Skeletal muscle satellite cell (primary cell): ENCODE data around the gene FSCN2.

Source experiments
- H3K27me3 ChIP-seq: 2 replicates; pipeline ENCODE4 v1.7.0; 2013; ENCODE audit warnings: low read length; ENCODE audit not compliant: control insufficient read depth, insufficient read depth
- H3K36me3 ChIP-seq: 2 replicates; pipeline ENCODE4 v1.7.0; 2013; ENCODE audit warnings: mild to moderate bottlenecking, control low read depth, low read length; ENCODE audit not compliant: insufficient read depth
- H3K4me1 ChIP-seq: 2 replicates; pipeline ENCODE4 v1.7.0; 2013; ENCODE audit warnings: low read length; ENCODE audit not compliant: control insufficient read depth, insufficient read depth
- H3K4me2 ChIP-seq: 2 replicates; pipeline ENCODE4 v1.7.0; 2013; ENCODE audit warnings: mild to moderate bottlenecking, low read length
- H3K4me3 ChIP-seq: 2 replicates; pipeline ENCODE4 v1.7.0; 2013; ENCODE audit warnings: low read length
- H3K9ac ChIP-seq: 2 replicates; pipeline ENCODE4 v1.7.0; 2013; ENCODE audit warnings: mild to moderate bottlenecking, low read depth, low read length, moderate library complexity
- H3K9me3 ChIP-seq: replicated peaks from 2 replicates; pipeline ENCODE4 v1.7.0; 2013; ENCODE audit warnings: mild to moderate bottlenecking, control low read depth, low read length

Gene FSCN2

GRCh38 chr17:81535007-81535328, 6.8 kb downstream of the FSCN2 start:
- Histone ChIP-seq H3K36me3 (peaks cover 6% of the 10 kb centered on the region), H3K27me3 (peaks cover 17% of the 10 kb centered on the region), H3K4me2 (no peak overlapping the region), H3K4me3 (no peak overlapping the region), H3K9me3 (no peaks in the 10 kb centered on the region), H3K4me1 (peaks cover 5% of the 10 kb centered on the region), H3K9ac (no peak overlapping the region)

- Histone ChIP-seq H3K36me3 (peaks cover 12% of the 10 kb centered on the region), H3K27me3 (peaks cover 17% of the 10 kb centered on the region), H3K4me1 (peaks cover 5% of the 10 kb centered on the region), H3K9ac (no peak overlapping the region), H3K4me3 (no peak overlapping the region), H3K4me2 (no peak overlapping the region), H3K9me3 (no peaks in the 10 kb centered on the region)
These were observed 7.5 kb downstream of the FSCN2 start for GRCh38 chr17:81535480-81536298.

GRCh38 chr17:81536299-81537290, 8.4 kb downstream of the FSCN2 start:
- Histone ChIP-seq H3K36me3 (peaks cover 16% of the 10 kb centered on the region), H3K4me3 (no peak overlapping the region), H3K9me3 (no peaks in the 10 kb centered on the region), H3K27me3 (peaks cover 17% of the 10 kb centered on the region), H3K4me1 (peaks cover 5% of the 10 kb centered on the region), H3K9ac (no peak overlapping the region), H3K4me2 (no peak overlapping the region)

GRCh38 chr17:81537343-81537855, 9.2 kb downstream of the FSCN2 start:
- H3K36me3 ChIP-seq = peaks cover 18% of the 10 kb centered on the region
- peaks cover 5% of the 10 kb centered on the region for H3K4me1 ChIP-seq
- H3K9ac ChIP-seq = no peak overlapping the region
- H3K4me2 ChIP-seq = no peak overlapping the region
- H3K9me3 ChIP-seq = no peaks in the 10 kb centered on the region
- peaks cover 17% of the 10 kb centered on the region for H3K27me3 ChIP-seq
- no peak overlapping the region for H3K4me3 ChIP-seq

- H3K4me3 ChIP-seq = no peak overlapping the region
- no peak overlapping the region for H3K4me2 ChIP-seq
- peaks cover 5% of the 10 kb centered on the region for H3K4me1 ChIP-seq
- H3K27me3 ChIP-seq = peaks cover 17% of the 10 kb centered on the region
- H3K9me3 ChIP-seq = no peaks in the 10 kb centered on the region
- no peak overlapping the region for H3K9ac ChIP-seq
- peaks cover 24% of the 10 kb centered on the region for H3K36me3 ChIP-seq
These were observed 9.8 kb downstream of the FSCN2 start for GRCh38 chr17:81537856-81538555.

- peaks cover 3% of the 10 kb centered on the region for H3K4me1 ChIP-seq
- no peaks in the 10 kb centered on the region for H3K9me3 ChIP-seq
- no peak overlapping the region for H3K4me3 ChIP-seq
- peaks cover 17% of the 10 kb centered on the region for H3K27me3 ChIP-seq
- H3K9ac ChIP-seq = no peak overlapping the region
- no peak overlapping the region for H3K4me2 ChIP-seq
- H3K36me3 ChIP-seq = peaks cover 32% of the 10 kb centered on the region
These were observed 10.7 kb downstream of the FSCN2 start for GRCh38 chr17:81538651-81539570.

- H3K4me2 ChIP-seq = no peak overlapping the region
- no peak overlapping the region for H3K4me3 ChIP-seq
- H3K36me3 ChIP-seq = peaks cover 38% of the 10 kb centered on the region
- H3K9ac ChIP-seq = no peak overlapping the region
- H3K9me3 ChIP-seq = no peaks in the 10 kb centered on the region
- peaks cover 17% of the 10 kb centered on the region for H3K27me3 ChIP-seq
- H3K4me1 ChIP-seq = no peaks in the 10 kb centered on the region
These were observed 11.4 kb downstream of the FSCN2 start for GRCh38 chr17:81539571-81539900.

- Histone ChIP-seq H3K4me3 (no peak overlapping the region), H3K4me1 (no peaks in the 10 kb centered on the region), H3K9ac (no peak overlapping the region), H3K4me2 (no peak overlapping the region), H3K27me3 (peaks cover 17% of the 10 kb centered on the region), H3K9me3 (no peaks in the 10 kb centered on the region), H3K36me3 (peaks cover 42% of the 10 kb centered on the region)
These were observed 11.9 kb downstream of the FSCN2 start for GRCh38 chr17:81539961-81540675.

GRCh38 chr17:81540676-81541027, 12.5 kb downstream of the FSCN2 start:
- Histone ChIP-seq H3K4me3 (no peak overlapping the region), H3K4me1 (no peaks in the 10 kb centered on the region), H3K36me3 (peaks cover 47% of the 10 kb centered on the region), H3K9ac (no peak overlapping the region), H3K27me3 (peaks cover 17% of the 10 kb centered on the region), H3K9me3 (no peaks in the 10 kb centered on the region), H3K4me2 (no peak overlapping the region)

- Histone ChIP-seq H3K9ac (no peak overlapping the region), H3K4me3 (no peak overlapping the region), H3K36me3 (peaks cover 52% of the 10 kb centered on the region), H3K9me3 (no peaks in the 10 kb centered on the region), H3K27me3 (peaks cover 13% of the 10 kb centered on the region), H3K4me1 (no peaks in the 10 kb centered on the region), H3K4me2 (no peak overlapping the region)
These were observed 12.9 kb downstream of the FSCN2 start for GRCh38 chr17:81541123-81541522.
